Ascending aorta (tissue), 2 donors: ENCODE results near the gene SCN1B. TPM values are rescaled to one million over a fixed set of nuclear protein-coding genes. Genes with fewer than 3 reads are reported as not detected.

Experiments used
- DNase-seq, 2 donors: peaks; one replicate each; pipeline ENCODE4 v3.0.0-alpha.2; 2019; ENCODE audit warnings: low spot score in 2 of 2
- H3K27ac ChIP-seq, 2 donors: fragments of 200-600 bp; sonication (generic); one replicate each; pipeline ENCODE4 v1.5.1; 2016 to 2017; ENCODE audit warnings: mild to moderate bottlenecking in 1 of 2
- H3K27me3 ChIP-seq: fragments of 200-600 bp; sonication (generic); one replicate; pipeline ENCODE4 v1.5.1; 2017
- H3K36me3 ChIP-seq, 2 donors: fragments of 200-600 bp; sonication (generic); one replicate each; pipeline ENCODE4 v1.5.1; 2016
- H3K4me1 ChIP-seq, 2 donors: fragments of 200-600 bp; sonication (generic); one replicate each; pipeline ENCODE4 v1.5.1; 2016 to 2017; ENCODE audit warnings: mild to moderate bottlenecking in 1 of 2
- H3K4me3 ChIP-seq, 2 donors: fragments of 200-600 bp; sonication (generic); one replicate each; pipeline ENCODE4 v1.5.1; 2016 to 2017; ENCODE audit warnings: mild to moderate bottlenecking in 1 of 2
- H3K9me3 ChIP-seq, 2 donors: fragments of 200-600 bp; sonication (generic); one replicate each; pipeline ENCODE4 v1.5.1; 2016
- intact Hi-C: fragments of 100-400 bp; cut with DNase I; formaldehyde crosslinking; loops from one replicate; pipeline ENCODE4 v1.15.1; 2023
- total RNA-seq: library from RNA; depleted of rRNA; stranded (reverse); fragments of >200 nt; gene quantifications from one replicate; pipeline ENCODE4 v1.1.0, GENCODE V29; 2016
- TF ChIP-seq, protein P1 (sequence below), 3 experiments: fragments of 200-600 bp in 2 of 3; fragments of 450-650 bp in 1 of 3; sonication (generic) in 2 of 3; IDR thresholded peaks; one replicate each; pipeline ENCODE4 v1.5.1; 2016 to 2019; ENCODE audit warnings: antibody characterized with exemption in 3 of 3, mild to moderate bottlenecking in 1 of 3, moderate library complexity in 1 of 3

The SCN1B gene
- total RNA-seq, 1 donor from 2014 or later: 20.8 TPM

DNA sequence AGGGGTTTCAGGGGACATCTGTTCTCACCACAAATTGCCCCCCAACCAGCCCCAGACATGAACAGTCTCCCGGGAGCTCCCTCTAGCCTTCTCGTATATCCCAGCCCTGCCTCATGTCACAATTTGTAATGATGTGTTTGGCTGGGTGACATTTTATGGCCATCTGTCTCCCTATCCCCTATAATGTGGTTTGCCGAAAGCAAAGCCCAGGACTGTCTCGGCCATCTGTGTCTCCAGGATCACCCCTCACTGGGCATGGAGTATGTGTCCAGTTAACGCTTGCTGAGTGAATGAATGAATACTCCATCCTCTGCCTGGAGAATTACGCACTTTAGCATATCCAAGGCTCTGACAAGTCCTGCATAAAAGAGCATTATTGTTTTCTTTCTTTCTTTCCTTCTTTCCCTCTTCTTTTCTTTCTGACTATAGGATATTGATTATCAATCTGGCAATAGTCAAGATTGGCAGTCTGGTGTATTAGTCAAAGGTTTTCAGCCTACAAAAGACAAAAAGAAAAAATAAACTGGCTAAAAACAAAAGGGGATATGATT lies 26.3 kb downstream of the SCN1B start:
- no peak for DNase-seq
- no peaks in the 10 kb centered on the region for H3K27me3 ChIP-seq
- H3K9me3 ChIP-seq: no peaks in the 10 kb centered on the region
- intact Hi-C loops: no loop called here
- no peaks in the 10 kb centered on the region for H3K4me1 ChIP-seq
- no peak overlapping the region for H3K27ac ChIP-seq
- no peak overlapping the region for H3K4me3 ChIP-seq
- TF ChIP-seq, protein P1, sequence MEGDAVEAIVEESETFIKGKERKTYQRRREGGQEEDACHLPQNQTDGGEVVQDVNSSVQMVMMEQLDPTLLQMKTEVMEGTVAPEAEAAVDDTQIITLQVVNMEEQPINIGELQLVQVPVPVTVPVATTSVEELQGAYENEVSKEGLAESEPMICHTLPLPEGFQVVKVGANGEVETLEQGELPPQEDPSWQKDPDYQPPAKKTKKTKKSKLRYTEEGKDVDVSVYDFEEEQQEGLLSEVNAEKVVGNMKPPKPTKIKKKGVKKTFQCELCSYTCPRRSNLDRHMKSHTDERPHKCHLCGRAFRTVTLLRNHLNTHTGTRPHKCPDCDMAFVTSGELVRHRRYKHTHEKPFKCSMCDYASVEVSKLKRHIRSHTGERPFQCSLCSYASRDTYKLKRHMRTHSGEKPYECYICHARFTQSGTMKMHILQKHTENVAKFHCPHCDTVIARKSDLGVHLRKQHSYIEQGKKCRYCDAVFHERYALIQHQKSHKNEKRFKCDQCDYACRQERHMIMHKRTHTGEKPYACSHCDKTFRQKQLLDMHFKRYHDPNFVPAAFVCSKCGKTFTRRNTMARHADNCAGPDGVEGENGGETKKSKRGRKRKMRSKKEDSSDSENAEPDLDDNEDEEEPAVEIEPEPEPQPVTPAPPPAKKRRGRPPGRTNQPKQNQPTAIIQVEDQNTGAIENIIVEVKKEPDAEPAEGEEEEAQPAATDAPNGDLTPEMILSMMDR (IDR thresholded peaks at IDR 0.05): no peak
- H3K36me3 ChIP-seq: no peaks in the 10 kb centered on the region

DNA sequence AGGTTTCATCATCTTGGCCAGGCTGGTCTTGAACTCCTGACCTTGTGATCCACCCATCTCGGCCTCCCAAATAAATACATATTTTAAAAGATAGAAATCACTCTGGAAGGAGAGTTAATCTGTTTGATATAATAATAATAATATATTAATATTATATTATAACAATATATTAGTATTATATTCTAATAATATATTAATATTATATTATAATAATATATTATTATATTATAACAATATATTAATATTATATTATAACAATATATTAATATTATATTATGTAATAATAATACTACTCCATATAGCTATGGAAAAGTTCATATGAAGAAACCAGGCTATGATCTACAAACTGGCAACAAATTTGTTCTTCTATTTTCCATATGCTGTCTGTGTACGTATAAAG lies 28.1 kb downstream of the SCN1B start:
- Histone ChIP-seq H3K9me3 (no peaks in the 10 kb centered on the region), H3K4me3 (no peak overlapping the region), H3K27me3 (no peaks in the 10 kb centered on the region), H3K4me1 (no peaks in the 10 kb centered on the region), H3K27ac (no peak overlapping the region), H3K36me3 (no peaks in the 10 kb centered on the region)
- DNase-seq: no peak
- intact Hi-C loops: no loop called here
- TF ChIP-seq, protein P1 (IDR thresholded peaks at IDR 0.05): no peak

DNA sequence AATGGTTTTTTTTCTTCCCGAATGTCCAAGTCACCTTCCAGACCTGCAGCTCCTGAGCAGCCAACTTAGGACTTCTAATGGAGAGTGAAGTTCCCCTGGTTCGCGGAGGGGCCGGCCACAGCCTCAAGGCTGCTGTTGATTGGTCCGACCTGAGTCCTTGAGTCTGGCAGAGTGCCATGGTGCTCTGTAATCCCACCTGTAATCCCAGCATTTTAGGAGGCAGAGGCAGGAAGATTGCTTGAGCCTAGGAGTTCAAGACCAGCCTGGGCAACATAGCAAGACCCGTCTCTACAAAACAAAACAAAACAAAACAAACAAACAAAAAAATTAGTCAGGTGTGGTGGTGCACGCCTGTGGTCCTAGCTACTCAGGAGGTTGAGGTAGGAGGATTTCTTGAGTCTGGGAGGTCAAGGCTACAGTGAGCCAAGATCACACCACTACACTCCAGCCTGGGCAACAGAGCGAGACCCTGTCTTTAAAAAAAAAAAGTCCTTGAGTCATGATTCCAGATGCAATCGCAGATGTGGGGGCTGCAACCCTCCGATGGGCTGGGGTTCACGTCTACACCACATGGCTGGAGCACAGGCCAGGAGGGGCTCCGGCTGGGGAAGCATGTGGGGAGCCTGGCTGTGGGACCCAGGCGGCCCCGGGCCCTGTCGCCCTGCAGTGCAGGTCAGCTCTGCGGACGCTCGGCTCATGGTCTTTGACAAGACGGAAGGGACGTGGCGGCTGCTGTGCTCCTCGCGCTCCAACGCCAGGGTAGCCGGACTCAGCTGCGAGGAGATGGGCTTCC lies 28.9 kb downstream of the SCN1B start:
- no peak overlapping the region for H3K4me3 ChIP-seq
- no peaks in the 10 kb centered on the region for H3K4me1 ChIP-seq
- H3K36me3 ChIP-seq: no peaks in the 10 kb centered on the region
- H3K27ac ChIP-seq: no peak overlapping the region
- no peaks in the 10 kb centered on the region for H3K27me3 ChIP-seq
- DNase-seq: no peak
- intact Hi-C loops: no loop called here
- TF ChIP-seq, protein P1 (IDR thresholded peaks at IDR 0.05): no peak
- H3K9me3 ChIP-seq: no peaks in the 10 kb centered on the region

DNA sequence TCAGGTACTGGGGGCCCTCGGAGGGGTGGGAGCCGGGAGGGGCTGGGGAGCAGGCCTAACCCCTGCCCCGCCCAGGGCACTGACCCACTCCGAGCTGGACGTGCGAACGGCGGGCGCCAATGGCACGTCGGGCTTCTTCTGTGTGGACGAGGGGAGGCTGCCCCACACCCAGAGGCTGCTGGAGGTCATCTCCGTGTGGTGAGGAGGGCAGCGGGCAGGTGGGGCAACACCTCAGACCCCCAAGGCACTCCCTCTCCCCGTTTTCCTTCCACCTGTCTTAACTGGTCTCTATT lies 29.5 kb downstream of the SCN1B start:
- TF ChIP-seq, protein P1 (IDR thresholded peaks at IDR 0.05): no peak
- Histone ChIP-seq H3K4me3 (no peak overlapping the region), H3K9me3 (no peaks in the 10 kb centered on the region), H3K4me1 (no peaks in the 10 kb centered on the region), H3K27me3 (no peaks in the 10 kb centered on the region), H3K36me3 (no peaks in the 10 kb centered on the region), H3K27ac (no peak overlapping the region)
- no peak for DNase-seq
- intact Hi-C loops: loop anchor here (10.0 kb wide), 1 partner anchor 445 kb away; no protein-coding TSS in a partner anchor

DNA sequence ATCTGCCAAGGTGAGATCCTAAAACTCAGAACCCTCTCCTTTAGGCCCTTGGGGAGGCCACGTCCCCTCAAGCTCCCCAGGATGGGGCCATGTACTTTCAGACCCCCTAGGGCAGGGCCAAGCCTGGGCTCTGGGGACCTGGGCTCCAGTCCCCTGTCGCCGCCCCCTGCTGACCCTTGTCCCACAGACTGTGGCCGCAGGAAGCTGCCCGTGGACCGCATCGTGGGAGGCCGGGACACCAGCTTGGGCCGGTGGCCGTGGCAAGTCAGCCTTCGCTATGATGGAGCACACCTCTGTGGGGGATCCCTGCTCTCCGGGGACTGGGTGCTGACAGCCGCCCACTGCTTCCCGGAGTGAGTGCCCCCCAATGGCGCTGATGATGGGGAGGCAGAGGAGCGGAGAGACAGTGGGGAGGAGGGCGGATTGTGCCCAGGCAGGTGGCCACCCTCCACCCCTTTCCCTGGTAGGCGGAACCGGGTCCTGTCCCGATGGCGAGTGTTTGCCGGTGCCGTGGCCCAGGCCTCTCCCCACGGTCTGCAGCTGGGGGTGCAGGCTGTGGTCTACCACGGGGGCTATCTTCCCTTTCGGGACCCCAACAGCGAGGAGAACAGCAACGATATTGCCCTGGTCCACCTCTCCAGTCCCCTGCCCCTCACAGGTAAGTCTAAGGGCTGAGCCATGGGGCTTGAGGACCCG lies 30.0 kb downstream of the SCN1B start:
- intact Hi-C loops: loop anchor here (10.0 kb wide), 1 partner anchor 444 kb away; no protein-coding TSS in a partner anchor
- no peaks in the 10 kb centered on the region for H3K27me3 ChIP-seq

More for the DNA sequence above, 30.0 kb downstream of the SCN1B start:
- H3K36me3 ChIP-seq: no peaks in the 10 kb centered on the region
- no peak for DNase-seq
- no peaks in the 10 kb centered on the region for H3K4me1 ChIP-seq
- TF ChIP-seq, protein P1 (IDR thresholded peaks at IDR 0.05): no peak
- H3K9me3 ChIP-seq: no peaks in the 10 kb centered on the region
- no peak overlapping the region for H3K4me3 ChIP-seq
- no peak overlapping the region for H3K27ac ChIP-seq
